Stimulated activated CD4-positive, alpha-beta T cell treated with anti-CD3 and anti-CD28 coated beads, Interleukin-2, amount 100 ng/mL, for 48 hours (primary cell): ENCODE data around the gene CCDC92.

Source experiments
- DNase-seq, 2 donors: peaks; one replicate each; pipeline ENCODE4 v3.0.0-alpha.2; 2020

CCDC92 gene

GRCh38 chr12:123905319-123905925 is 67.2 kb downstream of the CCDC92 start:
- DNase-seq: peak; percentile 67 to 74

GRCh38 chr12:123903301-123904065 is 69.1 kb downstream of the CCDC92 start:
- no peak for DNase-seq

DNA sequence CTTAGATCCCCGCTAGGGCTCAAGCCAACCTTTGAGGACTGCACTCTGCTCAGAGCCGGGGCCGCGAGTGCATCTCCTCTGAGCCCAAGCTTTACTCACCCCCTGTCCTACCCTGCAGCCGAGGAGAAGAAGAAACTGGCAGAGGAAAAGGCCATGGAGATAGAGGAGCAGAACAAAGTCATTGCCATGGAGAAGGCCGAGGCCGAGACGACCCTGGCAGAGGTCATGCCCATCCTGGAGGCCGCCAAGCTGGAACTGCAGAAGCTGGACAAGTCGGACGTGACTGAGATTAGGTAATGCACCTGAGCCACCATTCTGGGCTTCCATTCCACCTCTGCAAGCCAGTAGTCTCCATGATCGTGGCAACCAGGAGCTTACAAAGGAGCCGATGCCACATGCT is 69.8 kb downstream of the CCDC92 start:
- DNase-seq: no peak

DNA sequence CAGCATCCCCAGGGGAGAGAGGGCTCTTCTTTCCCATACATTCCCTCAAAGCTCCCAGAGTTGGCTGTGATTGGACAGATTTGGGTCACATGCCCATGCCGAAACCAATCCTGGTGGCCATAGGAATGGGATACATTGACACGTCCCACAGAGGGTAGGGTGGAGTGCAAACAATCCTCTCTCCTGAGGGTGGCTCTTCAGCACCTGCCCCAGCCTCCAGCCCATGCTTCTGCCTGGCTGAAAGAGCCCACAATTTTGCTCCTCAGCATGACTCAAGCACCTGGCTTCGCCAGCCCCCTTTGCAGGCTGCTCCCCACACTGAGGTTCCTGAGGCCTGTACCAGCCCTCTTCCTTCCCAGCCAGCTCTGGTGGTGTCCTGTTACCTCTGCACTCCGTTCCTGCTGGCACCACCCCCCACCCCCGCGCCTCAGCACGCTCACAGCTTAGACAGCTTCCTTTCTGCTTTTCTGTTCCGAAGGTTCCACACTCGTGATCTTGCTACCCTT is 71.7 kb downstream of the CCDC92 start:
- no peak for DNase-seq

DNA sequence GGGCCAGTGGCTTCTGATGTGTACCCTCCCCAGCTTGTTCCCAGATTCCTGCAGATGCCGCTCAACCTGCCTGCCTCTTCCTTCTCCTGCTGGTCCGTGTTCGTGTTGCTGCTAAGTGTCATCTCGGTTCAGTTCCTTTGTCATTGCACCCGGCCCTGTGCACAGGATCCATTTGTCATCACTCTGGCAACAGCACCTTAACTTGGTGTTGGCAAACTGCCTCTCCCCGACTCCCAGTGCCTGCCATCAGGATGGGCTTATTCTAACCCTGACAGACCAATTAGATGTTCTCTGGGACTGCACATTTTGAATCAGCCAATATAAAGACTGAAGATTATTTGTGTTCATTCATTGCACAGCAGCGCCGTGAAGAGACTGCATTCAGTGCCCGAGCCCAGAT is 73.3 kb downstream of the CCDC92 start:
- no peak for DNase-seq

- DNase-seq: no peak
Observed at GRCh38 chr12:123898673-123899072, 74.0 kb downstream of the CCDC92 start.

DNA sequence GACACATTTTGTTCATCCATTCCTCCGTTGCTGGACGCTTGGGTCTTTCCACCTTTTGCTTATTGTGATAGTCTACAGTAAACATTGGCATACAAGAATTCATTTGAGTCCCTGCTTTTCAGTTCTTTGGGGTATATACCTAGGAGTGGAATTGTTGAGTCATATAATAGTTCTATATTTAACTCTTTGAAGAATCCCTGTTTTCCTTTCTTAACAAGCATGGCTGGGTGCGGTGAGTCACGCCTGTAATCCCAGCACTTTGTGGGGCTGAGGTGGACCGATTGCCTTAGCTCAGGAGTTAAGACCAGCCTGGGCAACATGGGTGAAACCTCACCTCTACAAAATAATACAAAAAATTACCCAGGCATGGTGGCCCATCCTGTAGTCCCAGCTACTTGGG is 75.4 kb downstream of the CCDC92 start:
- no peak for DNase-seq

GRCh38 chr12:123896767-123897166 is 75.9 kb downstream of the CCDC92 start:
- DNase-seq: no peak

- no peak for DNase-seq
Observed at GRCh38 chr12:123895451-123895850, 77.2 kb downstream of the CCDC92 start.

DNA sequence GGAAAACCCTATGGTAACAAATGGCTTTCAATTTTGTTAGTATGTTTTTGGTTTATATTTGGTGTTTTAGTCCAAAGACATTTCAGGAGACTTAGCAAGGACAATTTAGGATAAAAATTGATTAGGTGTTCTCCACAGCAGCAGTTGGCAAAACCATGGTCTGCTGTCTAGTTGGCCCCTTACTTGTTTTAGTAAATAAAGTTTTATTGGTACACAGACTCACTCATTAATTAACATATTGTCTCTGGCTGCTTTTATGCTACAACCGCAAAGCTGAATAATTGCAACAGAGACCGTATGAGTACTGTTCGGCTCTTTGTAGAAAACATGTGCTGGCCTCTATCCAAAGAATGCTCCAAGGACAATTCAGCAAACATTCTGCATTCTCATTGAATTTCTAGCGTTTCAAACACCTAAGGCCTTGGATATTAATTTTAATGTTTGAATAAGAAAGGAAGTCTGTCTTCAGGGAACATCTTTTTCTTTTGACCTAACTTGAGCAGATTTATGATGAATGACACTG is 77.7 kb downstream of the CCDC92 start:
- no peak for DNase-seq

- no peak for DNase-seq
Observed at GRCh38 chr12:123893276-123893675, 79.4 kb downstream of the CCDC92 start.

- DNase-seq: no peak
Observed at GRCh38 chr12:123892853-123893252, 79.8 kb downstream of the CCDC92 start.

DNA sequence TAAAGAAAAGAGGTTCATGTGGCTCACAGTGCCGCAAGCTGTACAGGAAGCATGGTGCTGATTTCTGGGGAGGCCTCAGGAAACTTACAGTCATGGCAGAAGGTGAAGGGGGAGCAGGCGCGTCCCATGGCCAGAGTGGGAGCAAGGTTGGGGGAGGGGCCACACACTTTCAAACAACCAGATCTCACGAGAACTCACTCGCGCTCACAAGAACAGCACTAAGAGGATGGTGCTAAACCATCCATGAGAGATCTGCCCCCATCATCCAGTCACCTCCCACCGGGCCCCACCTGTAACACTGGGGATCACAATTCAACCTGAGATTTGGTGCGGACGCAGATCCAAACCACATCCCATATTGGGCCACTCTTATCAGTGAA is 80.5 kb downstream of the CCDC92 start:
- no peak for DNase-seq

DNA sequence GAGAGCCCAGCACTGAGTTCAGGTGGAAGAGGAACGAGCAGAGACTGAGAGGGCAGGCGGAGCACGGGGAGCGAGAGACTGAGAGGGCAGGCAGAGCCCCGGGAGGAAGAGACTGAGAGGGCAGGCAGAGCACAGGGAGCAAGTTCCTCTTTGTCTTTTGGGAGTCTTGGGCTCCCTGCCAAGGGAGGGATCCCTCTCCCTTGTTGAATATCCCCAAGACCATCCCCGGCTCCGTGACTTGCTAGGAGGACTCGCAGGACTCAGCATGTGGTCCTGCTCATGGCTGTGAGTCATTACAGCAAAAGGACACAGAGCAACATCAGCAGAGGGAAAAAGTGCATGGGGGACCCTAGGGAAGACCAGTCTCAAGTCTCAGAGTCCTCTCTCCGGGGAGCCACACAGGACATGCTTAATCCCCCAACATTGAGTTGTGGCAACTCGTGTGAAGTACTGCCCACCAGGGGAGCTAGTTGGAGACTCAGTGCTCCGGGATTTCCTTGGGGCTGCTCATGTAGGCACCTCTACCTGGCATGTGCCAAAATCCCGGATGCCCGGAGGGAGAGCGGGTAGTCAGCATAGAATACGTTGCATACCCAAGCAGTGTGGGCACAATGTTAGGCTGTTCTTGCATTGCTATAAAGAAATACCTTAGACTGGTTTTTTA is 81.0 kb downstream of the CCDC92 start:
- no peak for DNase-seq

GRCh38 chr12:123891011-123891410 is 81.6 kb downstream of the CCDC92 start:
- no peak for DNase-seq

DNA sequence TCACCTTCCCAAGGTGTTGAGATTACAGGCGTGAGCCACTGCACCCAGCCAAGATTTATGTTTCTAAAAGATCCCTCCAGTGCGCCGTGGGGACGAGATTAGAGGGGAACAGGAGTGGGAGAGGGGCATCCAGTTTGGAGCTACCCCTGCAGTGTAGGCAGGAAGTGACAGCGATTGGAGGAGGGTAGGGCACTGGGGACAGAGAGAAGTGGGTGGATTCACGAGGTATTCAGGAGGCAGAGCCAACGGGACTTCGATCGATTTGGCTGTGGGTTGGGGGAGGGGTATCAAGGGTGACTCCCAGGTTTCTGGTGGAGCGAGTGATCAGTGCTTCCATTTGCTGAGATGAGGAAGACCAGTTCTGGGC is 82.1 kb downstream of the CCDC92 start:
- DNase-seq: no peak

DNA sequence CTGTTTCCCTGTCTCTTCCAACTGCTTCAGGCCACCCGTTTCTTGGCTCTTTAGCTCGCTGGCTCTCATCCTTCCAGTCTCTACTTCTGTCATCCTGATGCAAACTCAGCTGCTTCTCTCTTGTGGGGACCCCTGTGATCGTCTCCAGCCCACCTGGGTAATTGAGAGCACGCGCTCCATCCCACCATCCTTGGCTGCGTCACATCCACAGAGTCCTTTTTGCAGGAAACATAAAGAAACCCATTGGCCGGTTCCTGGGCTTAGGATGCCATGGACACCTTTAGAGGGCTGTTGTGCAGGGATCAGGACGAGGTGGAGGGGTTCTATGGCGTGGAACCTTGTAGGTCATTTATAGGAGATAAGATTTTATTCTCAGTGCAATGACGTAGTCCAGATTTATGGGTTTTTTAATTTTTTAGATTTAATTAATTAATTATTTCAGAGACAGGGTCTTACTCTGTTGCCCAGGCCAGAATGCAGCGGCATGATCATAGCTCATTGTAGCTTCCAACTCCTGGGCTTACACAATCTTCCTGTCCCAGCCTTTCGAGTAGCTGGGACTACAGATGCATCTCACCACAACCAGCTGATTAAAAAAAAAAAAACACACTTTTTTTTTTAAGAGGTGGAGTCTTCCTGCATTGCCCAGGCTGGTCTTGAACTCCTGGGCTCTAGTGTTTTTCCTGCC is 82.6 kb downstream of the CCDC92 start:
- no peak for DNase-seq

DNA sequence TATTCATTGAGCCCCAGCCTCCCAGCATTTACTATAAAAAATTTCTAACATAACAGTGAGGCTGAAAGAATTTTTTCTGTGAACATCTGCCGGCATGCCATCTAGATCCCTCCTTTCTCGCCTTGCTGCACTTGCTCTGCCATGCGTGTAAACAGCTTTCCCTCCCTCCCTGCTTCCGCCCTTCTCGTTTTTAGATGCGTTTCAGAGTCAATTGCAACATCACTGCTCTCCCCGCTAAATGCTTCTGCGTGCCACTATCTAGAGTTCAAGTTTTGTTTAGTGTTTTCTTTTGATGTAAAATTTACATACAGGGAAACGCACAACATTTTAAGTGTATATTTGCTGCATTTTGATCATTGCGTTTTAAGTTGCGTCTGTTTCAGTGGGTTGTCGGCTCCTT is 83.6 kb downstream of the CCDC92 start:
- DNase-seq: no peak

- no peak for DNase-seq
Observed at GRCh38 chr12:123886931-123887582, 85.6 kb downstream of the CCDC92 start.

- no peak for DNase-seq
Observed at GRCh38 chr12:123886258-123886657, 86.4 kb downstream of the CCDC92 start.
